LNCaP clone FGC (cell line): ENCODE data around the gene NR2F1.

Experiments used
- DNase-seq: peaks from one replicate; pipeline ENCODE4 v3.0.0-alpha.2; 2011; ENCODE audit warnings: low read depth
- H3K4me3 ChIP-seq: 2 replicates; pipeline ENCODE4 v1.5.1; 2011; ENCODE audit warnings: mild to moderate bottlenecking, low read depth, low read length, control low read depth
- TF ChIP-seq, protein P1 (sequence below): IDR thresholded peaks from 2 replicates; pipeline ENCODE4 v1.5.1; 2012; ENCODE audit warnings: mild to moderate bottlenecking; ENCODE audit not compliant: control insufficient read depth, insufficient read depth; ENCODE audit errors: extremely low read depth

The NR2F1 gene

DNA sequence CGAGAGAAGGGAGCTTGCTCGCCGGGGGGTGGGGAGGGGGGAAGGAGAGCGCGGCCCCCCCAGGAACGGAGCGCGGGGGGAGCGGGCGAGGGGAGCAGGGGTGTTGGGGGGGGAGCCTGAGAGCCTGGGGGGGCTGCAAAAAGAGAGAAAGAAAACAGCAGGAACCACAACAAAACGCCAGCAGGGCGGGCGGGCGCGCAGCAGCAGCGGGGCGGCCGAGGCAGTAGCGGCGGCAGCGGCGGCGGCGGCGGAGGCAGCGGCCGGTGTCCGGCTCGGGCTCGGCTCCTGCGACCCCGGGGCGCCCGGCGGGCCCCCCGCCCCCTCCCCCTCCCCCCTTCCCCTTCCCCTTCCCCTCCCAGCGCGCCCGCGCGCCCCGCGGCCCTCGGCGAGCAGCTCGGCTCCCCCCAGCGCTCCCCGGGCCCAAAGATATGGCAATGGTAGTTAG, 1.6 kb downstream of the NR2F1 start:
- no peak for DNase-seq
- H3K4me3 ChIP-seq: peak overlapping the region; percentile 30
- TF ChIP-seq, protein P1, sequence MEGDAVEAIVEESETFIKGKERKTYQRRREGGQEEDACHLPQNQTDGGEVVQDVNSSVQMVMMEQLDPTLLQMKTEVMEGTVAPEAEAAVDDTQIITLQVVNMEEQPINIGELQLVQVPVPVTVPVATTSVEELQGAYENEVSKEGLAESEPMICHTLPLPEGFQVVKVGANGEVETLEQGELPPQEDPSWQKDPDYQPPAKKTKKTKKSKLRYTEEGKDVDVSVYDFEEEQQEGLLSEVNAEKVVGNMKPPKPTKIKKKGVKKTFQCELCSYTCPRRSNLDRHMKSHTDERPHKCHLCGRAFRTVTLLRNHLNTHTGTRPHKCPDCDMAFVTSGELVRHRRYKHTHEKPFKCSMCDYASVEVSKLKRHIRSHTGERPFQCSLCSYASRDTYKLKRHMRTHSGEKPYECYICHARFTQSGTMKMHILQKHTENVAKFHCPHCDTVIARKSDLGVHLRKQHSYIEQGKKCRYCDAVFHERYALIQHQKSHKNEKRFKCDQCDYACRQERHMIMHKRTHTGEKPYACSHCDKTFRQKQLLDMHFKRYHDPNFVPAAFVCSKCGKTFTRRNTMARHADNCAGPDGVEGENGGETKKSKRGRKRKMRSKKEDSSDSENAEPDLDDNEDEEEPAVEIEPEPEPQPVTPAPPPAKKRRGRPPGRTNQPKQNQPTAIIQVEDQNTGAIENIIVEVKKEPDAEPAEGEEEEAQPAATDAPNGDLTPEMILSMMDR: no peak

DNA sequence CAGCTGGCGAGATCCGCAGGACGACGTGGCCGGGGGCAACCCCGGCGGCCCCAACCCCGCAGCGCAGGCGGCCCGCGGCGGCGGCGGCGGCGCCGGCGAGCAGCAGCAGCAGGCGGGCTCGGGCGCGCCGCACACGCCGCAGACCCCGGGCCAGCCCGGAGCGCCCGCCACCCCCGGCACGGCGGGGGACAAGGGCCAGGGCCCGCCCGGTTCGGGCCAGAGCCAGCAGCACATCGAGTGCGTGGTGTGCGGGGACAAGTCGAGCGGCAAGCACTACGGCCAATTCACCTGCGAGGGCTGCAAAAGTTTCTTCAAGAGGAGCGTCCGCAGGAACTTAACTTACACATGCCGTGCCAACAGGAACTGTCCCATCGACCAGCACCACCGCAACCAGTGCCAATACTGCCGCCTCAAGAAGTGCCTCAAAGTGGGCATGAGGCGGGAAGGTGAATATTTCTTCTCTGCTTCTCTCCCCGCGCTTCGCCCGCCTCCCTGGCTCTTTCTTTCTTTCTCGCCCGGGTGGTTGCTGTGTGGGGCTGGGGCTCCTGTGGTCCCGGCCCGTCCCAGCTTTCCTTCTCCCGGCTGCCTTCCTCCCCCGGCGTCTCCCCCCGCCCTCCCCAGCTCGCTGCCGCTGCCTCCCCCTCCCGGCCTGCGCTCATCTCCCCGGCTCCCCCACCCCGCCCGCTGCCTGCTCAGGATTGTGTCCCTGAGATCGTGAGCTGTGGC, 2.2 kb downstream of the NR2F1 start:
- no peak for DNase-seq
- H3K4me3 ChIP-seq: peak overlapping the region; percentile 37
- TF ChIP-seq, protein P1: no peak

DNA sequence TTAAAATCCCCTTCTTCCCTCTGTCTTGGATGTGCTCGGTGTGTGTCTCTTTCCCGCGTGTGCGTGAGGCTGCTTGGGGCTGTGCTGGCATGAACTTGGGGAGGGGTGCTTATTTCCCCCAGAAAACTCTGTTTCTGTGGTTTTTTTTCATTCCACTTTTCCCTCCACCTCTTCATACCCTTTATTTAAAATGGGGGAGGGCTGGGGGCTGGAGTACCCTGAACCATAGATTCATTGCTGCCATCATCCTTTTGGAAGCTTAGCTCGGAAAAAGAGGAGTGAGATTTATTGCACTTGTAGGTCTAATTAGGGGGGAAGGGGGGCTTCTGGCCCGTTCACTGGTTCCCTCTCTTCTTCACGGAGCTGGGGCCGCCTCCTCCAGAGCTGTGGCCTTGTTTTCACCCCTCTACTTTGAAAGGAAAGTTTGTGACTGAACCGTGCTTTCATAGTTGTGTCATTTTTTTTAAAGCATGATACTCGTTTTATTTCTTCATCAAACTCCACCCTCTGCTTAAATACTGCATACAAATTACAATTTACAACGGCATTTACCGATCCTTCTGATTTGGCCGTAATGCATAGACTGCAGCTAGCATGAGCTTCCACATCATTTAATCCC, 2.9 kb downstream of the NR2F1 start:
- TF ChIP-seq, protein P1: no peak
- H3K4me3 ChIP-seq: no peak overlapping the region
- DNase-seq: no peak

DNA sequence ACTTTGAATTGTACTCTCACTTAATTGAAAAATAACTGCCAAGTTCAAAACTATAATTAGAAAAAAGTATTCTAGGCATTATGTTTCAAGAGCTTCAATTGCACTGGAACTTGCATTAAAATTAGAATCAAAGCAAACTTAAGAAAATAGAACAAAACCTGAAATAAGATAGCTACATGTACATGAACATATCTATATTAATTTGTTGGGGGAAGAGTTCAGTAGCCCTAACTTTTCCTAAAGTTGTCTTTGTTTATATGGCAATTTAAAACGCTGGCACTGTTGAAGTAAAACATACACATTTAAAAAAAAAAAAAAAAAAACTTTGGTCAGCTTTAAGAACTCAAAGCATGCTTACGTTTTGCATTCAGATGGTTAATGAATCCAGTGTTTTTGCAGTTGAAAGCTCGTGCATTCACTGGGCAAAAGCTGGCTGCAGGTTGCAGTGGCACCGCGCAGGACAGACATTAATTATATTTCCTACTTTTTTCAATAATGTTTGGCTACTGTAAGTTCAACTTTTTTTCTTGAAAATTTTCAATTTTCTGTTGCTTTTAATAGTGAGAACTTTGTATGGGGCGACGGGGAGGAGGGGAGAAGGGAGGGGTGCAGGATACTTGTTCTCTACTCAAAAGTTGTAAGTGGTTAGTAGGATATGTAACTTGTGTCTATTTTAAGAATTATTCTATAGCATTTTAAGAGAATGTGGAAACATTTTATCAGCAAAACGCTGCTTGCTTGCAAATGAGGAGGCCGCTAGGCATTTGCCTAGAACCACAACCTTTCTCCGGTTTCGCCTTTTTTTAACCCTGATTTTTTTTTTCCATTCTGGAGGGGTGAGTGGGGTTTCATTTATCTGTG, 3.9 kb downstream of the NR2F1 start:
- TF ChIP-seq, protein P1: no peak
- no peak overlapping the region for H3K4me3 ChIP-seq
- no peak for DNase-seq

DNA sequence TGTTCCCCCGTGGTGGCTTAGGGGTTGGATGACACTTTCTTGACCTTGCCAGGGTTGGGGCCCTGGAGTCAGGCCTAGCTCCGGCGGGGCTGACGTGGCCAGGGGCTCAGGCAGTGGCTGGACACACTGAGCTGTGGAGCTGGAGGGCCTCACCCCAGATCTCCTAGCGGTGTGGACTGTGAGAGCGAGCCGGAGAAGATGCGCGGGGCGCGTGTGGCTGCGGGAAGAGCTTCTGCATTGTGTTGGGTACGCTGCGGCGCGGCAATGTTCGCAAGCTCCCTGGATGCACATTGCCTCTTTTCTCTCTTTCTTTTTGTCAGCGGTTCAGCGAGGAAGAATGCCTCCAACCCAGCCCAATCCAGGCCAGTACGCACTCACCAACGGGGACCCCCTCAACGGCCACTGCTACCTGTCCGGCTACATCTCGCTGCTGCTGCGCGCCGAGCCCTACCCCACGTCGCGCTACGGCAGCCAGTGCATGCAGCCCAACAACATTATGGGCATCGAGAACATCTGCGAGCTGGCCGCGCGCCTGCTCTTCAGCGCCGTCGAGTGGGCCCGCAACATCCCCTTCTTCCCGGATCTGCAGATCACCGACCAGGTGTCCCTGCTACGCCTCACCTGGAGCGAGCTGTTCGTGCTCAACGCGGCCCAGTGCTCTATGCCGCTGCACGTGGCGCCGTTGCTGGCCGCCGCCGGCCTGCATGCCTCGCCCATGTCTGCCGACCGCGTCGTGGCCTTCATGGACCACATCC, 4.8 kb downstream of the NR2F1 start:
- no peak overlapping the region for H3K4me3 ChIP-seq
- TF ChIP-seq, protein P1: no peak
- DNase-seq: no peak

DNA sequence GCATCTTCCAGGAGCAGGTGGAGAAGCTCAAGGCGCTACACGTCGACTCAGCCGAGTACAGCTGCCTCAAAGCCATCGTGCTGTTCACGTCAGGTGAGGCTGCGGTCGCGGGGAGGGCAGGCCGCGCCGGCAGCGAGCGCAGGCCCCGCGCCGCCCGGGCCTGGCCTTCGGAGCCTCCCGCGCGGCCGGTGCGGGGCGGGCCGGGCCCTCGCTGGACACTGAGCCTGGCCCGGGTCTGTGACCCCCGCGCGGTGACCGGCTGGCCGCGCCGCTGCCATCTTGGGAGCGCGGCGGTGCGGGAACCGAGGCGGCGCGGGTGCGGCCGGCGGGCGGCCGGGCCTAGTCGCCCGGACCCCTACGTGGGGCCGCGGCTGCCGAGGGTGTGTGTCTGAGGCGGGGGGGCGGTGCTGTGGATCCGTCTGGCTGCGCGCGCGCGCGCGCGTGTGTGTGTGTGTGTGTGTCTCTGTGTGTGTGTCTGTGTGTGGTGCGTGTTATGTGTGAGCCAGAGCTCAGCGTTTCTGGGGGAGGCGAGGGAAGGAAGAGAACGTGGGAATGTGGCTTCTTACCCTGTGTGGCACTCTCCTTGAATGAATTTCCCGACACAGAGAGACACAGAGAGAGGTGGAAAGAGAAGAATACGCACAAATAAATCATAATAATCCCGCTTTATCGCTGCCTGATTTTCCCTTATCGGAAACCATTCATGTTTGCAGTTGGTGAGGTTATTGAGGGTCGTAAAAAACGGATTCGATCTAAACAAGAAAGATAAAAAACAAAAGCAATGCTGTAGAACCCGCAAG, 5.5 kb downstream of the NR2F1 start:
- no peak for DNase-seq
- TF ChIP-seq, protein P1: no peak
- H3K4me3 ChIP-seq: no peak overlapping the region
